ENCODE measurements around the gene DNASE1L2. TPM values are rescaled to one million over a fixed set of nuclear protein-coding genes. Genes with fewer than 3 reads are reported as not detected.

Gene DNASE1L2
- total and polyA plus RNA-seq, 2 of the 8 experiments (the other 6 are each of a cell fraction or from before 2014, with no cell fraction given) = 0.35 to 0.97 TPM

GRCh38 chr16:2260250-2260649, 24.0 kb downstream of the DNASE1L2 start (continued):
- TF ChIP-seq CHD7 (IDR thresholded peaks at IDR 0.05; ENCODE audit: insufficient replicate concordance, low read length) = no peak
- TF ChIP-seq KDM5A (IDR thresholded peaks at IDR 0.05; ENCODE audit: low read length) = no peak
- TF ChIP-seq NANOG (IDR thresholded peaks at IDR 0.05; ENCODE audit: insufficient read depth, low read depth, low read length, poor library complexity, severe bottlenecking) = no peak
- no peak for TF ChIP-seq POLR2A (IDR thresholded peaks at IDR 0.05; ENCODE audit: control extremely low read depth in 1 of 2, low read depth in 2 of 2, low read length in 2 of 2)
- TF ChIP-seq TBP (IDR thresholded peaks at IDR 0.05; ENCODE audit: low read depth, low read length) = no peak
- no peak for TF ChIP-seq SIN3A (conservative IDR thresholded peaks at IDR 0.05 in 1 of 2, IDR thresholded peaks at IDR 0.05 in 1 of 2; ENCODE audit: low read depth in 1 of 2, low read length in 2 of 2)
- TF ChIP-seq RAD21 (IDR thresholded peaks at IDR 0.05 in 1 of 2, conservative IDR thresholded peaks at IDR 0.05 in 1 of 2; ENCODE audit: low read depth in 2 of 2, low read length in 2 of 2) = no peak
- TF ChIP-seq SIRT6 (IDR thresholded peaks at IDR 0.05; ENCODE audit: low read length) = no peak
- no peak for TF ChIP-seq CBX5 (IDR thresholded peaks at IDR 0.05; ENCODE audit: low read depth, low read length)
- no peak for TF ChIP-seq E2F6 (IDR thresholded peaks at IDR 0.05)
- no peak for TF ChIP-seq CHD1 (IDR thresholded peaks at IDR 0.05; ENCODE audit: low read depth, low read length)
- no peak for TF ChIP-seq YY1 (IDR thresholded peaks at IDR 0.05; ENCODE audit: low read depth, low read length)

All from H1 (cell line).